Esophagus muscularis mucosa (tissue), 3 donors: ENCODE data around the gene SLC27A3.

Experiments
- POLR2A ChIP-seq: fragments of 450-650 bp; IDR thresholded peaks from one replicate; pipeline ENCODE4 v1.6.1; 2017; ENCODE audit warnings: antibody characterized with exemption, moderate library complexity, mild to moderate bottlenecking, low read depth
- POLR2AphosphoS5 ChIP-seq, 2 donors: sonication (generic); formaldehyde crosslinking; IDR thresholded peaks; one replicate each; pipeline ENCODE4 v1.6.1; 2017; ENCODE audit warnings: antibody characterized with exemption in 2 of 2
- TF ChIP-seq, protein P1 (sequence below), 3 experiments: fragments of 200-600 bp in 2 of 3; fragments of 450-650 bp in 1 of 3; sonication (generic) in 2 of 3; IDR thresholded peaks; one replicate each; pipeline ENCODE4 v1.5.1; 2017 to 2019; ENCODE audit warnings: antibody characterized with exemption in 3 of 3, mild to moderate bottlenecking in 2 of 3, moderate library complexity in 1 of 3

DNA sequence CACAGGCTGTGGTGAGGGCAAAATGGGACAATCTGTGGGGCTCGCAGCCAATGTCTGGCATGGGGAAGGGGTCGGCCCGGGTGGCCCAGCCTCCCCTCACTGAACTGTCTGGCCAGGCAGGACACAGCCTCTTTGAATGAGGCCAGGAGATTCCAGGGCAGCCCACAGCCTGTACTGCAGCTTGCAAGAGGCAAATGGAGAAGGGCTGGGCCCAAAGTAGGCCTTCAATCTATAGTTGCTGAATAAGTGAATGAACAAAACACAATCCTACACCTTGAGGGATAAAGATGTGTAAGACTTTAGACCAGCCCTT is 23.2 kb downstream of the SLC27A3 start:
- TF ChIP-seq, protein P1, sequence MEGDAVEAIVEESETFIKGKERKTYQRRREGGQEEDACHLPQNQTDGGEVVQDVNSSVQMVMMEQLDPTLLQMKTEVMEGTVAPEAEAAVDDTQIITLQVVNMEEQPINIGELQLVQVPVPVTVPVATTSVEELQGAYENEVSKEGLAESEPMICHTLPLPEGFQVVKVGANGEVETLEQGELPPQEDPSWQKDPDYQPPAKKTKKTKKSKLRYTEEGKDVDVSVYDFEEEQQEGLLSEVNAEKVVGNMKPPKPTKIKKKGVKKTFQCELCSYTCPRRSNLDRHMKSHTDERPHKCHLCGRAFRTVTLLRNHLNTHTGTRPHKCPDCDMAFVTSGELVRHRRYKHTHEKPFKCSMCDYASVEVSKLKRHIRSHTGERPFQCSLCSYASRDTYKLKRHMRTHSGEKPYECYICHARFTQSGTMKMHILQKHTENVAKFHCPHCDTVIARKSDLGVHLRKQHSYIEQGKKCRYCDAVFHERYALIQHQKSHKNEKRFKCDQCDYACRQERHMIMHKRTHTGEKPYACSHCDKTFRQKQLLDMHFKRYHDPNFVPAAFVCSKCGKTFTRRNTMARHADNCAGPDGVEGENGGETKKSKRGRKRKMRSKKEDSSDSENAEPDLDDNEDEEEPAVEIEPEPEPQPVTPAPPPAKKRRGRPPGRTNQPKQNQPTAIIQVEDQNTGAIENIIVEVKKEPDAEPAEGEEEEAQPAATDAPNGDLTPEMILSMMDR (IDR thresholded peaks at IDR 0.05), result no peak
- TF ChIP-seq POLR2A (no peak), POLR2AphosphoS5 (IDR thresholded peaks at IDR 0.05) (no peak)
